Aorta (tissue), 5 donors: Measurements from ENCODE around the gene MAPK11. TPM values are rescaled to one million over a fixed set of nuclear protein-coding genes. Genes with fewer than 3 reads are reported as not detected.
A peak's percentile ranks its signal among the peaks of the same experiment; 100 is the strongest.

ENCODE experiments used
- ATAC-seq: fragments of 200-7000 bp; cut with Tn5 transposase; one replicate; pipeline ENCODE4 v1.9.1; 2022; ENCODE audit warnings: moderate library complexity; ENCODE audit not compliant: low FRiP score
- DNase-seq, 2 donors: peaks; one replicate each; pipeline ENCODE4 v3.0.0-alpha.2; 2020
- H3K27ac ChIP-seq, 2 donors: one replicate each; pipeline ENCODE4 v1.5.1; 2013; ENCODE audit warnings: low read length in 2 of 2, mild to moderate bottlenecking in 2 of 2, moderate library complexity in 2 of 2, control low read depth in 1 of 2, inconsistent platforms in 1 of 2, low read depth in 1 of 2
- H3K27me3 ChIP-seq, 2 donors: one replicate each; pipeline ENCODE4 v1.6.1; 2013; ENCODE audit warnings: control low read depth in 1 of 2, low read length in 1 of 2, mild to moderate bottlenecking in 1 of 2, moderate library complexity in 1 of 2; ENCODE audit not compliant: insufficient read depth in 2 of 2, control insufficient read depth in 1 of 2
- H3K36me3 ChIP-seq, 2 donors: one replicate each; pipeline ENCODE4 v1.6.1; 2013; ENCODE audit warnings: control low read depth in 1 of 2, low read length in 1 of 2, mild to moderate bottlenecking in 1 of 2; ENCODE audit not compliant: insufficient read depth in 2 of 2, control insufficient read depth in 1 of 2
- H3K4me1 ChIP-seq, 2 donors: one replicate each; pipeline ENCODE4 v1.6.1; 2013; ENCODE audit warnings: low read length in 2 of 2, control low read depth in 1 of 2, mild to moderate bottlenecking in 1 of 2, moderate library complexity in 1 of 2; ENCODE audit not compliant: insufficient read depth in 2 of 2, control insufficient read depth in 1 of 2
- H3K4me3 ChIP-seq, 2 donors: one replicate each; pipeline ENCODE4 v1.5.1; 2013; ENCODE audit warnings: low read length in 2 of 2, control low read depth in 1 of 2, mild to moderate bottlenecking in 1 of 2
- H3K9me3 ChIP-seq: one replicate; pipeline ENCODE4 v1.6.1; 2013; ENCODE audit warnings: mild to moderate bottlenecking, low read length; ENCODE audit not compliant: control insufficient read depth
- WGBS, 2 donors: extraction: QIAGEN DNeasy Blood & Tissue Kit; methylation state at CpG; one replicate each; pipeline ENCODE4 v1.1.7; 2013; 5-methylcytosine and 5-hydroxymethylcytosine counted together
- intact Hi-C, 2 donors: fragments of 100-400 bp; cut with DNase I; formaldehyde crosslinking; loops; one replicate each; pipeline versions ENCODE4 v1.14.2 to v1.15.0; 2022
- polyA plus RNA-seq, 2 donors: library from polyadenylated mRNA; stranded (reverse); fragments of 200-250 nt; gene quantifications; one replicate each; pipeline ENCODE4 v1.2.3, GENCODE V29; 2013
- total RNA-seq, 2 donors: library from RNA; stranded (reverse); fragmentation: NEBNext Ultra II Directional; extraction: Animal tissue kit (Norgen Biotek cat#: 25700); gene quantifications; one replicate each; pipeline ENCODE4 v1.2.1, GENCODE V29; 2021
- donor health status: healthy with polysubstance abuse.
- donor health status: Bipolar disorder and iron deficiency.
- donor health status: DM: no; HTN: no; CAD: no.
- donor health status: DM: no; HTN: no; CAD: no.
- donor health status: DM: yes; HTN: yes; CAD: no.

Gene MAPK11
- total and polyA plus RNA-seq, 4 donors: 0.13 to 23.2 (median 12.8) TPM

- H3K4me3 ChIP-seq: no peak overlapping the region
- WGBS, 2 donors: 33 to 34% methylated on average over 14 of the region's 14 CpGs
- intact Hi-C loops: loop anchor here in 1 of 2 donors (1.0 kb wide), 1 partner anchor 12 kb away; no protein-coding TSS in a partner anchor
- no peak for DNase-seq
- peaks cover 0 to 5% of the 10 kb centered on the region in 2 donors for H3K4me1 ChIP-seq
- H3K36me3 ChIP-seq: no peaks in the 10 kb centered on the region
- H3K27me3 ChIP-seq: no peaks in the 10 kb centered on the region
- no peak for ATAC-seq
- peak overlapping the region; percentile 4 to 81 for H3K27ac ChIP-seq
- no peaks in the 10 kb centered on the region for H3K9me3 ChIP-seq
Measured at GRCh38 chr22:50305393-50305922, 35.3 kb upstream of the MAPK11 start.

- intact Hi-C loops: loop anchor here in 1 of 2 donors (1.0 kb wide), 1 partner anchor 11 kb away; no protein-coding TSS in a partner anchor
- peaks cover 0 to 5% of the 10 kb centered on the region in 2 donors for H3K4me1 ChIP-seq
- H3K9me3 ChIP-seq: no peaks in the 10 kb centered on the region
- ATAC-seq: no peak
- 9% methylated on average over 18 to 22 of the region's 22 CpGs for WGBS, 2 donors
- H3K27ac ChIP-seq: peak overlapping the region; percentile 10 to 86
- no peaks in the 10 kb centered on the region for H3K36me3 ChIP-seq
- H3K27me3 ChIP-seq: no peaks in the 10 kb centered on the region
- H3K4me3 ChIP-seq: no peak overlapping the region
- DNase-seq: peak in 1 of 2 donors; percentile 87
Measured at GRCh38 chr22:50304528-50305392, 34.6 kb upstream of the MAPK11 start.

- DNase-seq (peak in 1 of 2 donors; percentile 69), ATAC-seq (no peak)
- Histone ChIP-seq H3K36me3 (no peaks in the 10 kb centered on the region), H3K27ac (peak overlapping the region; percentile 10 to 86), H3K4me1 (peaks cover 0 to 5% of the 10 kb centered on the region in 2 donors), H3K9me3 (no peaks in the 10 kb centered on the region), H3K27me3 (no peaks in the 10 kb centered on the region), H3K4me3 (no peak overlapping the region)
- WGBS, 2 donors: 29 to 34% methylated on average over 10 to 11 of the region's 11 CpGs
- intact Hi-C loops: no loop called here
Measured at GRCh38 chr22:50303848-50304527, 33.8 kb upstream of the MAPK11 start.

- Histone ChIP-seq H3K4me3 (no peak overlapping the region), H3K27ac (peak overlapping the region; percentile 8 to 86), H3K36me3 (no peaks in the 10 kb centered on the region), H3K27me3 (no peaks in the 10 kb centered on the region), H3K9me3 (no peaks in the 10 kb centered on the region), H3K4me1 (peaks cover 0 to 5% of the 10 kb centered on the region in 2 donors)
- intact Hi-C loops: no loop called here
- ATAC-seq: no peak
- DNase-seq: peak in 1 of 2 donors; percentile 81
- WGBS, 2 donors: 50 to 62% methylated on average over 6 to 7 of the region's 7 CpGs
Measured at GRCh38 chr22:50303515-50303847, 33.3 kb upstream of the MAPK11 start.

- Histone ChIP-seq H3K9me3 (no peaks in the 10 kb centered on the region), H3K4me1 (peaks cover 0 to 5% of the 10 kb centered on the region in 2 donors), H3K27me3 (no peaks in the 10 kb centered on the region), H3K4me3 (no peak overlapping the region), H3K36me3 (no peaks in the 10 kb centered on the region), H3K27ac (no peak overlapping the region)
- no peak for DNase-seq
- intact Hi-C loops: no loop called here
- ATAC-seq: no peak
- 51% methylated on average over 5 of the region's 5 CpGs for WGBS, 2 donors
Measured at GRCh38 chr22:50302564-50302963, 32.4 kb upstream of the MAPK11 start.

- Histone ChIP-seq H3K27ac (no peak overlapping the region), H3K4me3 (no peak overlapping the region), H3K4me1 (peaks cover 0 to 5% of the 10 kb centered on the region in 2 donors), H3K9me3 (no peaks in the 10 kb centered on the region), H3K27me3 (no peaks in the 10 kb centered on the region), H3K36me3 (no peaks in the 10 kb centered on the region)
- DNase-seq (no peak), ATAC-seq (no peak)
- 44 to 52% methylated on average over 9 of the region's 9 CpGs for whole genome bisulfite sequencing, 2 donors
- intact Hi-C loops: no loop called here
Measured at GRCh38 chr22:50302041-50302541, 31.9 kb upstream of the MAPK11 start.

- Histone ChIP-seq H3K4me3 (no peak overlapping the region), H3K36me3 (no peaks in the 10 kb centered on the region), H3K4me1 (peaks cover 0 to 5% of the 10 kb centered on the region in 2 donors), H3K27ac (no peak overlapping the region), H3K9me3 (no peaks in the 10 kb centered on the region), H3K27me3 (no peaks in the 10 kb centered on the region)
- ATAC-seq (no peak), DNase-seq (no peak)
- 66 to 67% methylated on average over 17 of the region's 17 CpGs for WGBS, 2 donors
- intact Hi-C loops: no loop called here
Measured at GRCh38 chr22:50301581-50301991, 31.4 kb upstream of the MAPK11 start.

GRCh38 chr22:50300620-50301257 lies 30.6 kb upstream of the MAPK11 start:
- H3K4me3 ChIP-seq: no peak overlapping the region
- H3K9me3 ChIP-seq: no peaks in the 10 kb centered on the region
- H3K4me1 ChIP-seq: peaks cover 0 to 5% of the 10 kb centered on the region in 2 donors
- H3K36me3 ChIP-seq: no peaks in the 10 kb centered on the region
- H3K27me3 ChIP-seq: no peaks in the 10 kb centered on the region
- ATAC-seq (no peak), DNase-seq (no peak)
- 88 to 91% methylated on average over 13 to 14 of the region's 14 CpGs for WGBS, 2 donors
- intact Hi-C loops: no loop called here
- no peak overlapping the region for H3K27ac ChIP-seq
